ENCODE data around the gene SENP8. TPM values are rescaled to one million over a fixed set of nuclear protein-coding genes. Genes with fewer than 3 reads are reported as not detected.

Gene SENP8
- total and polyA plus RNA-seq, 2 of the 4 experiments (the other 2 are of a cell fraction): 1.6 to 2.9 TPM

DNA sequence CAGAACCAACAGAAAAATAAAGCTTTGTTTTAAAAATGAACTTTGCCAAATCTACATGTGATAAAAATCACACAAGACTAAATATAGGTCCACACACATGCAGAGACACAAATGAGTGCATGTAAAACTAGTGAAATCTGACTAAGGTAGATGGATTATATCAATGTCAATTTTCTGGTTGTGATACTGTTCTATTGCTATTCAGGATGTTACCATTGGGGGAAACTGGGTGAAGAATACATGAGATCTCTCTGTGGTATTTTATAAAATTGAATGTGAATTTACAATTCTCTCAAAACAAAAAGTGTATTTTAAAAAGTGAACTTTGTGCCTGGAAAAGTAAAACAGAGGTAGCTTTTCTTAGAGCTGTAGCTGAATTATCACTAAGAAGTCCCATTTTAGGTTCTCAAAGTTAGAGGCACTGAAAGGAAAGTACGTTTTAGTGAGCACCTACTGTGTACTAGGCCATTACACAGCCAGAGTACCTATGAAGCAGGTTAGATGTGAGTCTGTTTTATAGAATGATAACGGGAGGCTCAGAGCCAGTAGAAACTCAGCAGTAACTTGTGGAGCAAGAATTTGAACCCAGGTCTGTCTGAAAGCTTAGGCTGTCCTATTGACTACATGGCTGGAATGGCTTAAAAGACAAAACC is 71.2 kb downstream of the SENP8 start:
- Histone ChIP-seq H3K4me1 (ENCODE audit: control insufficient read depth, insufficient read depth, low read length) (no peaks in the 10 kb centered on the region), H4K8ac (ENCODE audit: low read depth in 2 of 2, low read length in 2 of 2) (no peak overlapping the region), H2BK120ac (ENCODE audit: low read depth, low read length) (no peak overlapping the region), H2AK5ac (ENCODE audit: low read depth, low read length) (no peak overlapping the region), H3K23ac (ENCODE audit: low read depth, low read length) (no peak overlapping the region), H2BK5ac (ENCODE audit: low read depth, low read length, poor library complexity, severe bottlenecking) (no peak overlapping the region), H3K79me1 (ENCODE audit: low read depth in 1 of 2, low read length in 2 of 2) (no peaks in the 10 kb centered on the region), H3K56ac (ENCODE audit: extremely low read depth, insufficient read depth, low read length) (no peak overlapping the region), H3K27me3 (ENCODE audit: control insufficient read depth, insufficient read depth, low read length) (peaks cover 20% of the 10 kb centered on the region), H3K4me2 (ENCODE audit: low read depth, low read length) (no peak overlapping the region), H2BK20ac (ENCODE audit: low read depth, low read length) (no peak overlapping the region), H3K4ac (ENCODE audit: low read depth, low read length) (no peak overlapping the region), H3K4me3 (ENCODE audit: insufficient read depth, low read depth, low read length) (no peak overlapping the region), H3K18ac (ENCODE audit: low read depth, low read length) (no peak overlapping the region), H3K36me3 (ENCODE audit: control insufficient read depth, insufficient read depth, low read length) (no peaks in the 10 kb centered on the region), H3K9me1 (ENCODE audit: insufficient read depth, low read length) (no peaks in the 10 kb centered on the region), H2AK9ac (replicated peaks; ENCODE audit: low read depth, low read length, poor library complexity) (no peak overlapping the region), H4K20me1 (ENCODE audit: insufficient read depth, low read length) (no peaks in the 10 kb centered on the region), H2BK15ac (ENCODE audit: low read depth, low read length) (no peak overlapping the region), H3K9ac (ENCODE audit: low read depth, low read length) (no peak overlapping the region), H3K9me3 (ENCODE audit: control insufficient read depth, insufficient read depth, low read length) (no peaks in the 10 kb centered on the region), H3K14ac (replicated peaks; ENCODE audit: low read depth, low read length) (no peak overlapping the region), H4K91ac (ENCODE audit: insufficient read depth, low read depth, low read length) (no peak overlapping the region), H3K27ac (ENCODE audit: insufficient read depth, low read length) (no peak overlapping the region), H4K5ac (ENCODE audit: low read depth, low read length) (no peak overlapping the region), H2AFZ (replicated peaks; ENCODE audit: low read length, poor library complexity) (no peak overlapping the region)
- ATAC-seq (ENCODE audit: low read depth): no peak
- no peak for TF ChIP-seq RAD21 (IDR thresholded peaks at IDR 0.05; ENCODE audit: low read length)
- TF ChIP-seq MAZ (IDR thresholded peaks at IDR 0.05; ENCODE audit: borderline replicate concordance, low read depth, low read length): no peak
- no peak for TF ChIP-seq MAFK (IDR thresholded peaks at IDR 0.05; ENCODE audit: low read depth, low read length)
- no peak for TF ChIP-seq FOS (IDR thresholded peaks at IDR 0.05; ENCODE audit: low read depth, low read length)
- TF ChIP-seq CTCF (conservative IDR thresholded peaks at IDR 0.05; ENCODE audit: low read depth, low read length): no peak
- TF ChIP-seq, protein P1, sequence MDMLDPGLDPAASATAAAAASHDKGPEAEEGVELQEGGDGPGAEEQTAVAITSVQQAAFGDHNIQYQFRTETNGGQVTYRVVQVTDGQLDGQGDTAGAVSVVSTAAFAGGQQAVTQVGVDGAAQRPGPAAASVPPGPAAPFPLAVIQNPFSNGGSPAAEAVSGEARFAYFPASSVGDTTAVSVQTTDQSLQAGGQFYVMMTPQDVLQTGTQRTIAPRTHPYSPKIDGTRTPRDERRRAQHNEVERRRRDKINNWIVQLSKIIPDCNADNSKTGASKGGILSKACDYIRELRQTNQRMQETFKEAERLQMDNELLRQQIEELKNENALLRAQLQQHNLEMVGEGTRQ (IDR thresholded peaks at IDR 0.05; ENCODE audit: low read depth, low read length): no peak
- TF ChIP-seq NFE2L2 (IDR thresholded peaks at IDR 0.05; ENCODE audit: low read depth, low read length): no peak
- TF ChIP-seq BHLHE40 (IDR thresholded peaks at IDR 0.05; ENCODE audit: low read depth, low read length): no peak
- no peak for TF ChIP-seq CEBPB (IDR thresholded peaks at IDR 0.05; ENCODE audit: low read depth, low read length)
- TF ChIP-seq, protein P2, sequence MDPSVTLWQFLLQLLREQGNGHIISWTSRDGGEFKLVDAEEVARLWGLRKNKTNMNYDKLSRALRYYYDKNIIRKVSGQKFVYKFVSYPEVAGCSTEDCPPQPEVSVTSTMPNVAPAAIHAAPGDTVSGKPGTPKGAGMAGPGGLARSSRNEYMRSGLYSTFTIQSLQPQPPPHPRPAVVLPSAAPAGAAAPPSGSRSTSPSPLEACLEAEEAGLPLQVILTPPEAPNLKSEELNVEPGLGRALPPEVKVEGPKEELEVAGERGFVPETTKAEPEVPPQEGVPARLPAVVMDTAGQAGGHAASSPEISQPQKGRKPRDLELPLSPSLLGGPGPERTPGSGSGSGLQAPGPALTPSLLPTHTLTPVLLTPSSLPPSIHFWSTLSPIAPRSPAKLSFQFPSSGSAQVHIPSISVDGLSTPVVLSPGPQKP (IDR thresholded peaks at IDR 0.05; ENCODE audit: borderline replicate concordance, low read depth, low read length): no peak
- no peak for TF ChIP-seq CHD1 (IDR thresholded peaks at IDR 0.05; ENCODE audit: low read depth, low read length)
- no peak for TF ChIP-seq SMC3 (IDR thresholded peaks at IDR 0.05; ENCODE audit: low read depth, low read length)
- TF ChIP-seq RCOR1 (IDR thresholded peaks at IDR 0.05; ENCODE audit: insufficient replicate concordance, low read length): no peak
- no peak for TF ChIP-seq POLR2A (IDR thresholded peaks at IDR 0.05; ENCODE audit: low read depth, low read length)
- no peak for TF ChIP-seq MXI1 (IDR thresholded peaks at IDR 0.05; ENCODE audit: borderline replicate concordance, low read depth, low read length)
- no peak for TF ChIP-seq RFX5 (IDR thresholded peaks at IDR 0.05; ENCODE audit: low read depth, low read length)
- dilution Hi-C loops (cut with HindIII; ENCODE audit: low sequenced_read_pairs, unreplicated experiment): no loop called here
- intact Hi-C loops (cut with micrococcal nuclease): no loop called here
- DNase-seq: no peak
- no CpG with 5 or more reads among the region's 2 CpGs for WGBS, 2 experiments (ENCODE audit: extremely low coverage in 2 of 2, insufficient read length in 1 of 2)
- BruUV-seq (replicated peaks): no TSS peak
- ChIA-PET POLR2A (ENCODE audit: unreplicated experiment) (no interaction called here), CTCF (no interaction called here)
- in situ Hi-C loops (cut with MboI; ENCODE audit: low sequenced_read_pairs): no loop called here

All from IMR-90 (cell line).